ENCODE data around the gene VCL. TPM values are rescaled to one million over a fixed set of nuclear protein-coding genes. Genes with fewer than 3 reads are reported as not detected.
"Not testable (repeated sequence)": the region's sequence is repeated elsewhere in the genome, so short reads cannot be mapped to it uniquely, and the experiment has no call there.

Gene VCL
- total RNA-seq, 2 donors from 2014 or later = 170 to 239 TPM

DNA sequence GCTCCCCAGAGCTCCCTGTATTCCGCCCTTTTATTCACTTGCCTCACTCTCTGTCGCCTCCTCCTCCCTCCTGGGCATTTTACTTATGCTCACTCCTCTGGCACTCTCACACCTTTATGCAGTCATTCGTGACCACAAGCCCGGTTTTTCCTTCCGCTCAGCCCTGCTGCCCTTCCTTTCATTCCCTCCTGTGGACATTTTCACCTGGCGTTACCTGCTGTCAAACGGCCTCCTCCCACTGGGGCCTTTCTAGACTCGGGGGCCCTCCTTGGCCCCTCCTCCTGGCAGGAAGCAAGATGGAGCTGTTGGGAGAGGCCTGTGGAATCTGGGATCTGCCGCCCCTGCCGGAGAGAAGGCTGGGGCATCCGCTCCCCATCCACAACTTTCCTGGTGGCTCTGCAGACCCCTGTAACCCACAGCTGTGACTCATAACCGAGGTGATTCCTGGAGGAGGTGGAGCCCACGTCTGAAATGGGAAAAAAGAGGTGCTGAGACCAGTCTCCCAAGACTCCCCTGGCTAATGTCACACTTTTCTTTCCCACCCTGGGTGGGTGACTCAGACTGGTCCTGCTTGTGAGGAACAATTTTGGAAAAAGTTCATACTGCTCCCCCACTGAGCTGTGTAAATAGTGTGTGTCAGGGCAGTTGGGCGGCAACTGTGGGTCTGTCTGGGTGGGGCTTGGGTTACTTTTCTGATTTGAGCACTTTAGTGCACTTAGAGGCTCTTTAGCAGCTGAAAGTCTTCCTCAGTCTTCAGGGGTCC lies 1.2 kb downstream of the VCL start:
- ATAC-seq (peak; percentile 40 to 42), DNase-seq (peak; percentile 71)
- intact Hi-C loops (cut with DNase I) = loop anchor here in 1 of 2 donors (5.0 kb wide), 1 partner anchor 33 kb away; no protein-coding TSS in a partner anchor

DNA sequence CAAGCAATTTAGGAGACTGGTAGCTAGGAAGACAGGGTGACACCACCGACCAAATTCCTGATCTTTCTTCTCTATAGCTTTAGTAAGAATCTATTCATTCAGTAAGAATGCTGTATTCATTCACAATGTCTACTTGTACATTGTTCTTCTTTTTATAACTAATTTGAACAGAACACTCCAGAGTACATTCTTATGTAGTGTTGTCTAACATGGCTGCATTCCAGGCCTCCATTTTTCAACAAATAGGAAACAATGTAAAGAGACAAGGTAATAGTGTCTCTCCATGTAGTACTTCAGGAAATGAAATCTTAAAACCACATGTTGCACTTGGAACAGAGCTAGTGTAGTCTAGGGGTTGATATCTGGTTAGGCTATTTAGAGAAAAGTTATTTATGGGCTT lies 1.8 kb downstream of the VCL start:
- ATAC-seq = no peak

GRCh38 chr10:74000244-74000643 lies 2.3 kb downstream of the VCL start:
- not testable (repeated sequence) for DNase-seq, ATAC-seq
- intact Hi-C loops (cut with DNase I) = loop anchor here in 1 of 2 donors (10.0 kb wide), 1 partner anchor 75 kb away; no protein-coding TSS in a partner anchor

More for the DNA sequence above, 1.8 kb downstream of the VCL start:
- no peak for DNase-seq
- intact Hi-C loops (cut with DNase I) = loop anchor here in 1 of 2 donors (5.0 to 10.0 kb wide), 2 partner anchors 33 to 75 kb away; no protein-coding TSS in a partner anchor

DNA sequence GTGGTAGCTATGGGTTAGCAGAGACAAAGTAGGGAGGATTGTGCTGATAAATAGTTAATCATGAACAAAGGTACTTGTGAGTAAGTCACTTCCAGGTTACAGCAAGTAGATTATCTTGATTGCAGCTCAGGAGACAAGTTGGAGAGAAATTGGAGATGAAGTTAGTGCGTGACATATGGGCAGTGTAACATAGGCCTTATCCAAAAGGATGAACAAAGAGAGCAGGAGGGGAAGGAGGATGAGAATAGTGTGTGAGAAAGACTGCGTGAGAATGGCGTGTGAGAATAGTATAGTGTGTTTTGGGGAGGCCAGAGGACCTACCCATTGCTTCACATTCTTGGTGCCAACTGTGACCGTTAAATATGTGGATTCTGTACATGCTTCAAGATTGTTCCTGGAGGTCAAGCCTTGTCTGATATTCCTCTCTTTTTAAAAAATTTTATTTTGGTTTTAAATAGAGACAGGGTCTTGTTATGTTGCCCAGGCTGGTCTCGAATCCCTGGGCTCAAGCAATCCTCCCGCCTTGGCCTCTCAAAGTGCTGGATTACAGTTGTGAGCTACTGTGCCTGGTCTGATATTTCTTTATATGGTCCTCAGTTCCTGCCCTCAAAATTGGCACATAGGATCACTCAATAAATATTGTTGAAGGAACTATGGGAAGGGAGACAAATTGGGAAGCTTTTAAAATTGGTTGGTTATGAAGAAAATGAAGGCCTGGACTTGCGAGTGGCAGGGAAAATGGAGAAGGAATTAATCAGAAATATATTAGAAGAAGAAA lies 3.2 kb downstream of the VCL start:
- intact Hi-C loops (cut with DNase I) = loop anchor here in 1 of 2 donors (10.0 kb wide), 1 partner anchor 74 kb away; no protein-coding TSS in a partner anchor
- DNase-seq (no peak), ATAC-seq (no peak)

GRCh38 chr10:74006269-74006668 lies 8.4 kb downstream of the VCL start:
- ATAC-seq (no peak), DNase-seq (no peak)
- intact Hi-C loops (cut with DNase I) = loop anchor here in 1 of 2 donors (10.0 kb wide), 1 partner anchor 69 kb away; no protein-coding TSS in a partner anchor

DNA sequence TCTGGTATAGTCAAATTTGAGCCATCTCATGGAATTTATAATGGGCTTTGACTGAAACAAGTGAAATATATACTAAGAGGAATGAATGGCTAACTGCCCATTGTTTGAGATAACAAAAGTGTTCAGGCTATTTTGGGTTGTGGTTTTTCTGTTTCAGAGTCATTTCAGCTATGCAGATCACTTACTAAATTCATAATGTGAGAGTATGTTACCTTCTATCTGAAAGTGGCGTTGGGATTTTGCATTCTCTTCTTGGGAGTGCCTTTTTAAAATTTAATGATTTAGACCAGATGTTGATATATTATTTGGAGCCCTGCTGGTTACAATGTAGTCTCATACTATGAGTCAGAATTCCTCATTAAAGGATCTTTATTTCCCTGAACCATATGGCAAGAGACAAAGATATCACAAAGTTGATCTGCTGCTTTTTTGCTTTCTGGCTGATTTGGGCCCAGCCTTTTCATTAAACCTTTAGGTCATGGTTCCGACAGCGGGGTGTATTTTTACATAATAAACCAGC lies 10.4 kb downstream of the VCL start:
- intact Hi-C loops (cut with DNase I) = loop anchor here in 1 of 2 donors (10.0 kb wide), 1 partner anchor 67 kb away; no protein-coding TSS in a partner anchor
- no peak for DNase-seq

DNA sequence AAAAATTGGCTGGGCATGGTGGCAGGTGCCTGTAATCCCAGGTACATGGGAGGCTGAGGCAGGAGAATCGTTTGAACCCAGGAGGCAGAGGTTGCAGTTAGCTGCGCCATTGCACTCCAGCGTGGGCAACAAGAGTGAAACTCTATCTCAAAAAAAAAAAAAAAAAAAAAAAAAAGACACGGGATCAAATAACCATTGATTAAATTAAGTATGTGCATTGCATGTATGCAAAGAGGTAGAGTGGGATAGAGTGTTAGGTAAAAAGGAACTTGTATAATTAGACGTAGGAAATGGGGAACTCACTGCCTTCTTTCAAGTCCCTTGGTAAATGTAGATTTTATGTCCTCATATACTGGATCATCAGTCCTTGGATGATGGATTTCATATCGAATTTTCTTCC lies 13.1 kb downstream of the VCL start:
- DNase-seq (no peak), ATAC-seq (no peak)
- intact Hi-C loops (cut with DNase I) = no loop called here

More for the DNA sequence above, 10.4 kb downstream of the VCL start:
- ATAC-seq = peak in 1 of 2 donors; percentile 10

- DNase-seq = peak; percentile 41
- intact Hi-C loops (cut with DNase I) = no loop called here
- ATAC-seq = peak; percentile 50 to 70
Measured at GRCh38 chr10:74011770-74012169, 13.9 kb downstream of the VCL start.

GRCh38 chr10:74012480-74012879 lies 14.6 kb downstream of the VCL start:
- DNase-seq (no peak), ATAC-seq (peak in 1 of 2 donors; percentile 30)
- intact Hi-C loops (cut with DNase I) = no loop called here

- intact Hi-C loops (cut with DNase I) = no loop called here
- ATAC-seq = no peak
- DNase-seq = no peak
Measured at GRCh38 chr10:74013004-74013403, 15.1 kb downstream of the VCL start.

- ATAC-seq; DNase-seq; intact Hi-C loops (cut with DNase I): not testable (repeated sequence)
Measured at GRCh38 chr10:74014574-74014973, 16.7 kb downstream of the VCL start.

DNA sequence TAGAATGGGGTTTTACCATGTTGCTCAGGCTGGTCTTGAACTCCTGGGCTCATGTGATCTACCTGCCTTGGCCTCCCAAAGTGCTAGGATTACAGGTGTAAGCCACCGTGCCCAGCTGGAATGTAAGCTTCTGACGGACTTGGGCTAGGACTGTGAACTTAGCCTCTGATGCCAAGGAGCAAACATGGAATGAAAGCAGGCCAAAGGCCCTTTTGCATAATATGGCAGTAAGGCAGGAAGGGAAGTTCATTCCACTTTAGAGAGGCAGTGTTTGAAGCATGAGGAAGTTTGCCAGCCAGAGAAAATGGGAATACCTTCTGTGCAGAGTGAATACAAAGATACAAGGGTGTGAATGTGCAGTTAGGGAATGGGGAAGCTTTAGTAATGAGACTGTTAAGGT lies 20.3 kb downstream of the VCL start:
- ATAC-seq (peak in 1 of 2 donors; percentile 59), DNase-seq (no peak)
- intact Hi-C loops (cut with DNase I) = no loop called here

DNA sequence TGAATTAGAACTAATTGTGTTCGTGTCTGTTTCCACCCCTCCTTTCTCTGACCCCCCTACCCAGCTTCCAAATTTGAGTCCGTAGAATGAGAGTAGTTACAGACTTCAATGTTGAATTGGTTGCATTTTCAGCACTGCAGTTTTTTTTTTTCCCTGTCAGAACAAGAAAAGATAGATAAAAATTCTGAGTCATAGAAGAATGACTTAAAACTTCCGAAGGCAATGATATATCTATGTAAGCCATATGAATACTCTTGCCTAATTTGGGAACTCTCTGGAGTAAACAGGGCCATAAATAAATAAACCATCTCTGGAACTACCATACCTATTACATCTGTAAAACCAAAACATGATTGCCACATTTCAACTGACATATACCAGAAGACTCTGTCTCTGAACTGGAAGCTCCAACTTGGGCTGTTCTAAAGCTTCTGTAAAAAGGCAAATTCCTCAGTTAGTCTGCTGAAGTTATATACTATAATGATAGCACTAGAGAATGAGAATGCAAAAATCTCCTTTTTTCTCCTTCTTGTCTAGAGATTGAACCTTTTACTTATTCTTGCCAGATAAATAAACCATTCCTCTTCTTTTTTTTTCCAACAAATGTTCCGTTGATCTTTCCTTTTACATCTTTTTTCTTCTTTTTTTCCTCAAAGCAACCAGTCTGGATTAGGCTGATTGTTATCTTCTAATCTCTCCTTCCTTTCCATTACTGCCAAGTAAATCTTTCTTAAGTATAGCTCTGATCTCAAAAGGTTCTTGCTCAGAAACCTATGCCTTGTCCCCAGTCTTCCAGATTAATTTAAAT lies 23.5 kb downstream of the VCL start:
- peak in 1 of 2 donors; percentile 35 for ATAC-seq
- intact Hi-C loops (cut with DNase I) = no loop called here

DNA sequence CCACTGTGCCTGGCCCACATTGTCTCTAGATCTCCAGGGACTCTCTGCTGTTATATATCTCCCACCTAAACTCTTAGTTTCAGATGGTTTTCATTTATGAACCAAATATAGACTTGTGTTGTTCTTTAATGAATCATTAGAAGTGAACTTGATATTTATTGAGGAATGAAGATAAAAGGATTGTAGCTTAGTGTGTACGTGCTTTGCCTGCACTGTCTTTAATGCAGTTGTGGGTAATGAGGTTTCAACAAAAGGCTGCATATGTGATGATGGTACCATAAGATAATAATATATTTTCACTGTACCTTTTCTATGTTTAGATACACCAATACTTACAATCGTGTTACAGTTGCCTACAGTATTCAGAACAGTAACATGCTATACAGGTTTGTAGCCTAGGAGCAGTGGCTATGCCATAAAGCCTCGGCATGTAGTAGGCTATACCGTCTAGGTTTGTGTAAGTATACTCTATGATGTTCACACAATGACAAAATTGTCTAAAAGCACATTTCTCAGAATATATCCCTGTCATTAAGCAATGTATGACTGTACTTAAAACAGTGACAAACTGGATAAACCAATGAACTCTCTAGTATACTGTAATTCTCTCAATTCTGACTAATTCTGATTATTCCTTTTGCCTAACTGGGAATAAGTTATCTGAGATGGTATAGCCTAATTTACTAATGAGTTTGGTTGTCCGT lies 25.2 kb downstream of the VCL start:
- intact Hi-C loops (cut with DNase I) = no loop called here
- DNase-seq (no peak), ATAC-seq (no peak)

More for the DNA sequence above, 23.5 kb downstream of the VCL start:
- DNase-seq = no peak

DNA sequence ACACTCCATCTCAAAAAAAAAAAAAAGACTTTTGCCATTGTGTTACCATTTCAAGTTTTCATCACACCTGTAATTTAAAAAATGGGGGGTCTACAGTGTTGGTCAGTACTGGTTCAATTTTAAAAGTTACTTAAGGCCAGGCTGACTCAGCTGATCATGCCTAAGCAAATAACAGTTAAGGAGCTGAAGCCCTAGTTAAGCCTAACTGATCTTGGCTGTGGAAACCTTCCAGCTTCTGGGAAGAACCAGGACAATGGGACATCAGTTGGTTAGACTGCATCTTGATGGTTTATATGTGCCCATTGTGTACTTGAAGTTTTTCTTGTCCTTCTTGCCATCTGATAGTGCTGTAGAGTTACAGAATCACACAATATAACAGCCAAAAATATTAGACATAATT lies 26.7 kb downstream of the VCL start:
- intact Hi-C loops (cut with DNase I) = no loop called here
- ATAC-seq (no peak), DNase-seq (no peak)

DNA sequence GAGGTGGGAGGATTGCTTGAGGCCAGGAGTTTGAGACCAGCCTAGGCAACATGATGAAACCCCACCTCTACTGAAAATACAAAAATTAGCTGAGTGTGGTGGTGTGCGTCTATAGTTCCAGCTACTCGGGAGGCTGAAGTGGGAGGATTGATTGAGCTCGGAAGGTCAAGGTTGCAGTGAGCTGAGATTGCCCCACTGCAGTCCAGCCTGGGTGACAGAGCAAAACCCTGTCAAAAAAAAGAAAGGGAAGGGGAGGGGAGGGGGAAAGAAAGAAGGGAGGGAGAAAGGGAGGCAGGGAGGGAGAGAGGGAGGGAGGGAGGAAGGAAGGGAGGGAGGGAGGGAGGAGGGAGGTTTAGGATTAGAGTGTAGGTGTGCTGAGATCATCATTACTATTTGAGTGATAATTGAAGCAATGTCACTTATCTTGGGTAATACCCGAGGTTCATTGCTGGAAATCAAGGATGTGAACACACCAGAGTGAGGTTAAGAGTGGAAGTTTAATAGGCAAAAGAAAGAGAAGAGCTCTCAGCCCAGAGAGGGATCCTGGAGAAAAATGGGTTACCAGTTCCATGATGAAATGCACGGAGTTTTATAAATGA lies 27.6 kb downstream of the VCL start:
- intact Hi-C loops (cut with DNase I) = no loop called here
- DNase-seq (no peak), ATAC-seq (no peak)

- peak in 1 of 2 donors; percentile 42 for ATAC-seq
Measured at GRCh38 chr10:74026428-74027015, 28.6 kb downstream of the VCL start.

More at GRCh38 chr10:74026428-74027015, 28.6 kb downstream of the VCL start:
- no peak for DNase-seq
- intact Hi-C loops (cut with DNase I) = no loop called here
